HG02759 (cell line): ENCODE data around the gene ASCL2.

Experiments used
- ATAC-seq: cut with Tn5 transposase; IDR thresholded peaks from one replicate; pipeline ENCODE4 v1.9.1; 2021; ENCODE audit warnings: mild to moderate bottlenecking, moderate library complexity; ENCODE audit not compliant: unreplicated experiment

The ASCL2 gene

GRCh38 chr11:2309251-2310072 lies 39.1 kb upstream of the ASCL2 start:
- no peak for ATAC-seq

GRCh38 chr11:2308713-2309112 lies 38.3 kb upstream of the ASCL2 start:
- ATAC-seq = no peak

GRCh38 chr11:2307501-2308331 lies 37.3 kb upstream of the ASCL2 start:
- ATAC-seq = no peak

GRCh38 chr11:2306877-2307500 lies 36.6 kb upstream of the ASCL2 start:
- ATAC-seq = no peak

GRCh38 chr11:2306452-2306823 lies 36.0 kb upstream of the ASCL2 start:
- no peak for ATAC-seq

GRCh38 chr11:2305788-2306451 lies 35.5 kb upstream of the ASCL2 start:
- ATAC-seq = no peak

GRCh38 chr11:2305140-2305778 lies 34.9 kb upstream of the ASCL2 start:
- ATAC-seq = no peak

- no peak for ATAC-seq
These were observed 34.2 kb upstream of the ASCL2 start for GRCh38 chr11:2304506-2305139.

- no peak for ATAC-seq
These were observed 33.5 kb upstream of the ASCL2 start for GRCh38 chr11:2303627-2304505.

GRCh38 chr11:2302896-2303626 lies 32.7 kb upstream of the ASCL2 start:
- ATAC-seq = no peak

- ATAC-seq = no peak
These were observed 32.0 kb upstream of the ASCL2 start for GRCh38 chr11:2302306-2302895.

GRCh38 chr11:2301631-2302305 lies 31.4 kb upstream of the ASCL2 start, which contains the start of the genes C11orf21 and TSPAN32:
C11orf21 (minus strand) TSS chr11:2301918; CDS start chr11:2301808, 110 bp downstream.
TSPAN32 (plus strand) TSS chr11:2302013; CDS start chr11:2302150, 137 bp downstream.
- no peak for ATAC-seq

GRCh38 chr11:2300936-2301630 lies 30.7 kb upstream of the ASCL2 start:
- no peak for ATAC-seq

GRCh38 chr11:2300290-2300935 lies 30.0 kb upstream of the ASCL2 start:
- ATAC-seq = no peak

- no peak for ATAC-seq
These were observed 29.4 kb upstream of the ASCL2 start for GRCh38 chr11:2299773-2300172.
